WTC11 (cell line): ENCODE data around the gene MAP4. TPM values are rescaled to one million over a fixed set of nuclear protein-coding genes. Genes with fewer than 3 reads are reported as not detected.

Experiments used
- ATAC-seq: fragments of 200-7000 bp; cut with Tn5 transposase; 2 replicates; pipeline ENCODE4 v1.10.0; 2021; ENCODE audit warnings: mild to moderate bottlenecking, moderate library complexity
- CTCF ChIA-PET: fragments of 300-600 bp; sonication (Branson Sonifier 250); formaldehyde crosslinking; loops from one replicate; lab custom pipeline; 2021; ENCODE audit warnings: antibody characterized with exemption; lab: Charles Lee
- POLR2A ChIA-PET: fragments of 350-600 bp; sonication (Branson Sonifier 250); formaldehyde crosslinking; loops from one replicate; lab custom pipeline; 2021; ENCODE audit warnings: antibody characterized with exemption; lab: Charles Lee
- DNase-seq: peaks from one replicate; pipeline ENCODE4 v3.0.0; 2021; ENCODE audit warnings: low spot score
- H3K27ac Mint-ChIP-seq: 2 replicates; pipeline ENCODE4 v1.8.0; 2021; ENCODE audit warnings: mixed read lengths
- H3K27me3 Mint-ChIP-seq: 2 replicates; pipeline ENCODE4 v1.8.0; 2021; ENCODE audit warnings: low read depth, mild to moderate bottlenecking, moderate library complexity, mixed read lengths
- H3K36me3 Mint-ChIP-seq: 2 replicates; pipeline ENCODE4 v1.8.0; 2021; ENCODE audit warnings: mixed read lengths
- H3K4me1 Mint-ChIP-seq: 2 replicates; pipeline ENCODE4 v1.8.0; 2022; ENCODE audit warnings: mixed read lengths
- H3K4me3 Mint-ChIP-seq: 2 replicates; pipeline ENCODE4 v1.8.0; 2021; ENCODE audit warnings: mild to moderate bottlenecking, moderate library complexity, mixed read lengths
- H3K9me3 Mint-ChIP-seq: 2 replicates; pipeline ENCODE4 v1.8.0; 2021; ENCODE audit warnings: mixed read lengths
- CBFB ChIP-seq: sonication (generic); formaldehyde crosslinking; IDR thresholded peaks from 2 replicates; pipeline ENCODE4 v1.8.1; 2022; ENCODE audit warnings: mild to moderate bottlenecking, low read depth, missing genetic modification reagents
- CREM ChIP-seq: sonication (generic); formaldehyde crosslinking; IDR thresholded peaks from 2 replicates; pipeline ENCODE4 v1.8.1; 2022; ENCODE audit warnings: mild to moderate bottlenecking, missing genetic modification reagents, moderate library complexity
- ESRRA ChIP-seq: sonication (generic); formaldehyde crosslinking; IDR thresholded peaks from 2 replicates; pipeline ENCODE4 v1.8.1; 2022; ENCODE audit warnings: mild to moderate bottlenecking, missing genetic modification reagents, borderline replicate concordance
- GTF2I ChIP-seq: fragments of 250-450 bp; sonication (Bioruptor Pico); conservative IDR thresholded peaks from 2 replicates; pipeline ENCODE4 v1.4.0; 2021; ENCODE audit warnings: mild to moderate bottlenecking
- HMGA2 ChIP-seq: fragments of 250-450 bp; sonication (Bioruptor Pico); IDR thresholded peaks from 2 replicates; pipeline ENCODE4 v1.4.0; 2021; ENCODE audit warnings: mild to moderate bottlenecking, moderate library complexity
- NR2C2 ChIP-seq: sonication (generic); formaldehyde crosslinking; IDR thresholded peaks from 2 replicates; pipeline ENCODE4 v1.8.0; 2022; ENCODE audit warnings: mild to moderate bottlenecking, missing genetic modification reagents
- NR3C1 ChIP-seq: sonication (generic); formaldehyde crosslinking; conservative IDR thresholded peaks from 2 replicates; pipeline ENCODE4 v1.8.1; 2023; ENCODE audit warnings: low read depth, mild to moderate bottlenecking, missing genetic modification reagents
- PRRX2 ChIP-seq: fragments of 250-450 bp; sonication (Bioruptor Pico); IDR thresholded peaks from 2 replicates; pipeline ENCODE4 v1.8.0; 2021; ENCODE audit warnings: mild to moderate bottlenecking
- RELA ChIP-seq: sonication (generic); formaldehyde crosslinking; IDR thresholded peaks from 2 replicates; pipeline ENCODE4 v1.8.1; 2022; ENCODE audit warnings: missing genetic modification reagents, mild to moderate bottlenecking, borderline replicate concordance
- RORB ChIP-seq: fragments of 250-450 bp; sonication (Bioruptor Pico); IDR thresholded peaks from 2 replicates; pipeline ENCODE4 v1.9.0; 2021; ENCODE audit warnings: mild to moderate bottlenecking
- SMAD4 ChIP-seq: sonication (generic); formaldehyde crosslinking; IDR thresholded peaks from 2 replicates; pipeline ENCODE4 v1.8.0; 2022; ENCODE audit warnings: mild to moderate bottlenecking, missing genetic modification reagents
- SP1 ChIP-seq: sonication (generic); formaldehyde crosslinking; conservative IDR thresholded peaks from 2 replicates; pipeline ENCODE4 v1.8.1; 2022; ENCODE audit warnings: missing genetic modification reagents
- TCF7 ChIP-seq: sonication (generic); formaldehyde crosslinking; IDR thresholded peaks from 2 replicates; pipeline ENCODE4 v1.8.0; 2022; ENCODE audit warnings: mild to moderate bottlenecking, low read depth, missing genetic modification reagents, moderate library complexity
- TEAD1 ChIP-seq: sonication (generic); formaldehyde crosslinking; IDR thresholded peaks from 2 replicates; pipeline ENCODE4 v1.8.0; 2022; ENCODE audit warnings: mild to moderate bottlenecking, missing genetic modification reagents
- TP53 ChIP-seq: sonication (generic); formaldehyde crosslinking; IDR thresholded peaks from 2 replicates; pipeline ENCODE4 v1.8.1; 2023; ENCODE audit warnings: mild to moderate bottlenecking, missing genetic modification reagents
- ZNF232 ChIP-seq: sonication (generic); formaldehyde crosslinking; IDR thresholded peaks from 2 replicates; pipeline ENCODE4 v1.8.0; 2022; ENCODE audit warnings: mild to moderate bottlenecking, missing genetic modification reagents
- ZNF416 ChIP-seq: fragments of 250-450 bp; sonication (Bioruptor Pico); IDR thresholded peaks from 2 replicates; pipeline ENCODE4 v1.9.0; 2021; ENCODE audit warnings: mild to moderate bottlenecking, inconsistent platforms
- ZNF671 ChIP-seq: fragments of 250-450 bp; sonication (Bioruptor Pico); IDR thresholded peaks from 2 replicates; pipeline ENCODE4 v1.8.0; 2021; ENCODE audit warnings: mild to moderate bottlenecking
- total RNA-seq: library from RNA; stranded (reverse); gene quantifications from 3 replicates; pipeline ENCODE4 v1.2.3, GENCODE V29; 2021
- TF ChIP-seq, protein P1 (sequence below): sonication (generic); formaldehyde crosslinking; IDR thresholded peaks from 2 replicates; pipeline ENCODE4 v1.8.1; 2023; ENCODE audit warnings: mild to moderate bottlenecking, moderate library complexity, missing genetic modification reagents
- TF ChIP-seq, protein P2 (sequence below): sonication (generic); formaldehyde crosslinking; IDR thresholded peaks from 2 replicates; pipeline ENCODE4 v1.8.1; 2023; ENCODE audit warnings: mild to moderate bottlenecking, missing genetic modification reagents
- TF ChIP-seq, protein P3 (sequence below): sonication (generic); formaldehyde crosslinking; IDR thresholded peaks from 2 replicates; pipeline ENCODE4 v1.8.1; 2022; ENCODE audit warnings: mild to moderate bottlenecking, missing genetic modification reagents, moderate library complexity, borderline replicate concordance
- TF ChIP-seq, protein P4 (sequence below): sonication (generic); formaldehyde crosslinking; IDR thresholded peaks from 2 replicates; pipeline ENCODE4 v1.8.0; 2022; ENCODE audit warnings: mild to moderate bottlenecking, missing genetic modification reagents
- TF ChIP-seq, protein P5 (sequence below): sonication (generic); formaldehyde crosslinking; IDR thresholded peaks from 2 replicates; pipeline ENCODE4 v1.8.1; 2022; ENCODE audit warnings: low read depth, missing genetic modification reagents, borderline replicate concordance
- TF ChIP-seq, protein P6 (sequence below): sonication (generic); formaldehyde crosslinking; IDR thresholded peaks from 2 replicates; pipeline ENCODE4 v1.8.0; 2022; ENCODE audit warnings: mild to moderate bottlenecking, missing genetic modification reagents
- TF ChIP-seq, protein P7 (sequence below): fragments of 250-450 bp; sonication (Bioruptor Pico); IDR thresholded peaks from 2 replicates; pipeline ENCODE4 v1.9.0; 2021; ENCODE audit warnings: mild to moderate bottlenecking
- TF ChIP-seq, protein P8 (sequence below): sonication (generic); formaldehyde crosslinking; IDR thresholded peaks from 2 replicates; pipeline ENCODE4 v1.8.1; 2023; ENCODE audit warnings: mild to moderate bottlenecking, missing genetic modification reagents

The MAP4 gene
- total RNA-seq, 1 experiment from 2014 or later: 199 TPM

DNA sequence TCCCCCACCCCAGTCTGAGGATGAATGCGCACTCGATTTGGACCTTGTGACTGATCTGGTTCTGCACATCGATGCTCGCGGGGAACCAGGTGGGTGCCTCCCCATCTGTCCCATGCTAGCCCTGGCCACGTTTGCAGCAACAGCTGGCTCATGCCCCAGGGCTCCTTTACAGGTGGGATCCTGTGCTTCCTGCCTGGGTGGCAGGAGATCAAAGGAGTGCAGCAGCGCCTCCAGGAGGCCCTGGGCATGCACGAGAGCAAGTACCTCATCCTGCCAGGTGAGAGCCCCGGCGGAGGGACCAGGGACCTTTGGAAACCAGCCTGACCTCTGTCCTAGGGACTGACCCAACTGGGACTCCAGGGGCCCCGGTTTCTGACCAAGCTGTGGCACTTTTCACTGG is 169.0 kb downstream of the MAP4 start (continued):
- TF ChIP-seq HMGA2 (CRISPR knock-in tag) (no peak), TEAD1 (no peak), PRRX2 (no peak), ZNF416 (CRISPR knock-in tag) (no peak)
- TF ChIP-seq, protein P1, sequence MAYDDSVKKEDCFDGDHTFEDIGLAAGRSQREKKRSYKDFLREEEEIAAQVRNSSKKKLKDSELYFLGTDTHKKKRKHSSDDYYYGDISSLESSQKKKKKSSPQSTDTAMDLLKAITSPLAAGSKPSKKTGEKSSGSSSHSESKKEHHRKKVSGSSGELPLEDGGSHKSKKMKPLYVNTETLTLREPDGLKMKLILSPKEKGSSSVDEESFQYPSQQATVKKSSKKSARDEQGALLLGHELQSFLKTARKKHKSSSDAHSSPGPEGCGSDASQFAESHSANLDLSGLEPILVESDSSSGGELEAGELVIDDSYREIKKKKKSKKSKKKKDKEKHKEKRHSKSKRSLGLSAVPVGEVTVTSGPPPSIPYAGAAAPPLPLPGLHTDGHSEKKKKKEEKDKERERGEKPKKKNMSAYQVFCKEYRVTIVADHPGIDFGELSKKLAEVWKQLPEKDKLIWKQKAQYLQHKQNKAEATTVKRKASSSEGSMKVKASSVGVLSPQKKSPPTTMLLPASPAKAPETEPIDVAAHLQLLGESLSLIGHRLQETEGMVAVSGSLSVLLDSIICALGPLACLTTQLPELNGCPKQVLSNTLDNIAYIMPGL: no peak

DNA sequence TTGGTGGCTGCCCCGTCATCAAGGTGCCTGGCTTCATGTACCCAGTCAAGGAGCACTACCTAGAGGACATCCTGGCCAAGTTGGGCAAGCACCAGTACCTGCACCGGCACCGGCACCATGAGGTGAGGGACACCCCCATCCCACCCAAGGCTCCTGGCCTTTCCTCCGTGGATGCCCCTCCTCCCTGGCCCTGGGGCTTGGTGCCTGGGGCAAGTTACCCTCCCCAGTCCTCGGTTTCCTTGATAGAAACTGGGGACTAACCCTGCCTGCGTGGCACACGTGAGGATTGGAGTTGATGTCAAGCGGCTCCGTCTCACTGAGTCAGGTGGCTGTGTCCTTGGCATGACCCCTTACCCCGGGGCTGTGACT is 169.4 kb downstream of the MAP4 start:
- ATAC-seq: no peak

DNA sequence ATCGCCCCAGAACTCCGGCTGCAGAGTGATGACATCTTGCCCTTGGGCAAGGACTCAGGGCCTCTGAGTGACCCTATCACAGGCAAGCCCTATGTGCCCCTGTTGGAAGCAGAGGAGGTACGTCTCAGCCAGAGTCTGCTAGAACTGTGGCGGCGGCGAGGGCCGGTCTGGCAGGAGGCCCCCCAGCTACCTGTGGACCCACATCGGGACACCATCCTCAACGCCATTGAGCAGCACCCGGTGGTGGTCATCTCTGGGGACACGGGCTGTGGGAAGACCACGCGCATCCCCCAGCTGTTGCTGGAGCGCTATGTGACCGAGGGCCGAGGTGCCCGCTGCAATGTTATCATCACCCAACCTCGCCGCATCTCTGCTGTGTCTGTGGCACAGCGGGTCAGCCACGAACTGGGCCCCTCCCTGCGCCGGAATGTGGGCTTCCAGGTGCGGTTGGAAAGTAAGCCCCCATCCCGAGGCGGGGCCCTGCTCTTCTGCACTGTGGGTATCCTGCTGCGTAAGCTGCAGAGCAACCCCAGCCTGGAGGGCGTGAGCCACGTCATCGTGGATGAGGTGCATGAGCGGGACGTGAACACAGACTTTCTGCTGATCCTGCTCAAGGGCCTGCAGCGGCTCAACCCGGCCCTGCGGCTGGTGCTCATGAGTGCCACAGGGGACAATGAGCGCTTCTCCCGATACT is 169.9 kb downstream of the MAP4 start:
- Mint-ChIP-seq H3K27ac (no peak overlapping the region), H3K36me3 (peaks cover 77% of the 10 kb centered on the region), H3K4me3 (no peak overlapping the region), H3K4me1 (peaks cover 17% of the 10 kb centered on the region), H3K9me3 (no peaks in the 10 kb centered on the region), H3K27me3 (no peaks in the 10 kb centered on the region)
- no peak for ATAC-seq
- POLR2A ChIA-PET: no interaction called here
- CTCF ChIA-PET: interaction anchor here (0.5 to 2.2 kb wide), 2 partner anchors 9 to 462 kb away, joined by 4 to 6 read pairs; no protein-coding TSS in a partner anchor
- DNase-seq: no peak
- TF ChIP-seq NR3C1 (CRISPR knock-in tag): no peak
- TF ChIP-seq ZNF232 (CRISPR knock-in tag): no peak
- TF ChIP-seq TEAD1: no peak
- TF ChIP-seq, protein P2, sequence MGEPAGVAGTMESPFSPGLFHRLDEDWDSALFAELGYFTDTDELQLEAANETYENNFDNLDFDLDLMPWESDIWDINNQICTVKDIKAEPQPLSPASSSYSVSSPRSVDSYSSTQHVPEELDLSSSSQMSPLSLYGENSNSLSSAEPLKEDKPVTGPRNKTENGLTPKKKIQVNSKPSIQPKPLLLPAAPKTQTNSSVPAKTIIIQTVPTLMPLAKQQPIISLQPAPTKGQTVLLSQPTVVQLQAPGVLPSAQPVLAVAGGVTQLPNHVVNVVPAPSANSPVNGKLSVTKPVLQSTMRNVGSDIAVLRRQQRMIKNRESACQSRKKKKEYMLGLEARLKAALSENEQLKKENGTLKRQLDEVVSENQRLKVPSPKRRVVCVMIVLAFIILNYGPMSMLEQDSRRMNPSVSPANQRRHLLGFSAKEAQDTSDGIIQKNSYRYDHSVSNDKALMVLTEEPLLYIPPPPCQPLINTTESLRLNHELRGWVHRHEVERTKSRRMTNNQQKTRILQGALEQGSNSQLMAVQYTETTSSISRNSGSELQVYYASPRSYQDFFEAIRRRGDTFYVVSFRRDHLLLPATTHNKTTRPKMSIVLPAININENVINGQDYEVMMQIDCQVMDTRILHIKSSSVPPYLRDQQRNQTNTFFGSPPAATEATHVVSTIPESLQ (CRISPR knock-in tag): no peak
- no peak for TF ChIP-seq TCF7
- TF ChIP-seq ZNF416 (CRISPR knock-in tag): no peak
- TF ChIP-seq, protein P3, sequence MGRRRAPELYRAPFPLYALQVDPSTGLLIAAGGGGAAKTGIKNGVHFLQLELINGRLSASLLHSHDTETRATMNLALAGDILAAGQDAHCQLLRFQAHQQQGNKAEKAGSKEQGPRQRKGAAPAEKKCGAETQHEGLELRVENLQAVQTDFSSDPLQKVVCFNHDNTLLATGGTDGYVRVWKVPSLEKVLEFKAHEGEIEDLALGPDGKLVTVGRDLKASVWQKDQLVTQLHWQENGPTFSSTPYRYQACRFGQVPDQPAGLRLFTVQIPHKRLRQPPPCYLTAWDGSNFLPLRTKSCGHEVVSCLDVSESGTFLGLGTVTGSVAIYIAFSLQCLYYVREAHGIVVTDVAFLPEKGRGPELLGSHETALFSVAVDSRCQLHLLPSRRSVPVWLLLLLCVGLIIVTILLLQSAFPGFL (CRISPR knock-in tag): no peak
- TF ChIP-seq, protein P4, sequence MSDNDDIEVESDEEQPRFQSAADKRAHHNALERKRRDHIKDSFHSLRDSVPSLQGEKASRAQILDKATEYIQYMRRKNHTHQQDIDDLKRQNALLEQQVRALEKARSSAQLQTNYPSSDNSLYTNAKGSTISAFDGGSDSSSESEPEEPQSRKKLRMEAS (CRISPR knock-in tag): no peak
- TF ChIP-seq RORB (CRISPR knock-in tag): no peak
- no peak for TF ChIP-seq NR2C2
- TF ChIP-seq, protein P5, sequence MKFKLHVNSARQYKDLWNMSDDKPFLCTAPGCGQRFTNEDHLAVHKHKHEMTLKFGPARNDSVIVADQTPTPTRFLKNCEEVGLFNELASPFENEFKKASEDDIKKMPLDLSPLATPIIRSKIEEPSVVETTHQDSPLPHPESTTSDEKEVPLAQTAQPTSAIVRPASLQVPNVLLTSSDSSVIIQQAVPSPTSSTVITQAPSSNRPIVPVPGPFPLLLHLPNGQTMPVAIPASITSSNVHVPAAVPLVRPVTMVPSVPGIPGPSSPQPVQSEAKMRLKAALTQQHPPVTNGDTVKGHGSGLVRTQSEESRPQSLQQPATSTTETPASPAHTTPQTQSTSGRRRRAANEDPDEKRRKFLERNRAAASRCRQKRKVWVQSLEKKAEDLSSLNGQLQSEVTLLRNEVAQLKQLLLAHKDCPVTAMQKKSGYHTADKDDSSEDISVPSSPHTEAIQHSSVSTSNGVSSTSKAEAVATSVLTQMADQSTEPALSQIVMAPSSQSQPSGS (CRISPR knock-in tag): no peak
- TF ChIP-seq SMAD4 (CRISPR knock-in tag): no peak
- TF ChIP-seq GTF2I (CRISPR knock-in tag): no peak
- no peak for TF ChIP-seq ZNF671 (CRISPR knock-in tag)
- TF ChIP-seq, protein P6, sequence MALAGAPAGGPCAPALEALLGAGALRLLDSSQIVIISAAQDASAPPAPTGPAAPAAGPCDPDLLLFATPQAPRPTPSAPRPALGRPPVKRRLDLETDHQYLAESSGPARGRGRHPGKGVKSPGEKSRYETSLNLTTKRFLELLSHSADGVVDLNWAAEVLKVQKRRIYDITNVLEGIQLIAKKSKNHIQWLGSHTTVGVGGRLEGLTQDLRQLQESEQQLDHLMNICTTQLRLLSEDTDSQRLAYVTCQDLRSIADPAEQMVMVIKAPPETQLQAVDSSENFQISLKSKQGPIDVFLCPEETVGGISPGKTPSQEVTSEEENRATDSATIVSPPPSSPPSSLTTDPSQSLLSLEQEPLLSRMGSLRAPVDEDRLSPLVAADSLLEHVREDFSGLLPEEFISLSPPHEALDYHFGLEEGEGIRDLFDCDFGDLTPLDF (CRISPR knock-in tag): no peak
- TF ChIP-seq, protein P7, sequence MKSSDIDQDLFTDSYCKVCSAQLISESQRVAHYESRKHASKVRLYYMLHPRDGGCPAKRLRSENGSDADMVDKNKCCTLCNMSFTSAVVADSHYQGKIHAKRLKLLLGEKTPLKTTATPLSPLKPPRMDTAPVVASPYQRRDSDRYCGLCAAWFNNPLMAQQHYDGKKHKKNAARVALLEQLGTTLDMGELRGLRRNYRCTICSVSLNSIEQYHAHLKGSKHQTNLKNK (CRISPR knock-in tag): no peak
- TF ChIP-seq RELA (CRISPR knock-in tag): no peak

More for the DNA sequence above, 169.4 kb downstream of the MAP4 start:
- Mint-ChIP-seq H3K4me1 (peaks cover 12% of the 10 kb centered on the region), H3K36me3 (peaks cover 71% of the 10 kb centered on the region), H3K9me3 (no peaks in the 10 kb centered on the region), H3K27me3 (no peaks in the 10 kb centered on the region), H3K4me3 (no peak overlapping the region), H3K27ac (no peak overlapping the region; the same call in 1 of the 2 replicates)
- ChIA-PET CTCF (interaction anchor here (1.0 to 2.2 kb wide), 2 partner anchors 9 to 304 kb away, joined by 4 to 6 read pairs; no protein-coding TSS in a partner anchor), POLR2A (no interaction called here)
- TF ChIP-seq TP53 (CRISPR knock-in tag): no peak
- TF ChIP-seq CREM: no peak
- no peak for TF ChIP-seq CBFB (CRISPR knock-in tag)
- no peak for TF ChIP-seq SP1 (CRISPR knock-in tag)
- TF ChIP-seq, protein P8, sequence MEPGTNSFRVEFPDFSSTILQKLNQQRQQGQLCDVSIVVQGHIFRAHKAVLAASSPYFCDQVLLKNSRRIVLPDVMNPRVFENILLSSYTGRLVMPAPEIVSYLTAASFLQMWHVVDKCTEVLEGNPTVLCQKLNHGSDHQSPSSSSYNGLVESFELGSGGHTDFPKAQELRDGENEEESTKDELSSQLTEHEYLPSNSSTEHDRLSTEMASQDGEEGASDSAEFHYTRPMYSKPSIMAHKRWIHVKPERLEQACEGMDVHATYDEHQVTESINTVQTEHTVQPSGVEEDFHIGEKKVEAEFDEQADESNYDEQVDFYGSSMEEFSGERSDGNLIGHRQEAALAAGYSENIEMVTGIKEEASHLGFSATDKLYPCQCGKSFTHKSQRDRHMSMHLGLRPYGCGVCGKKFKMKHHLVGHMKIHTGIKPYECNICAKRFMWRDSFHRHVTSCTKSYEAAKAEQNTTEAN (CRISPR knock-in tag): no peak
- no peak for TF ChIP-seq ESRRA (CRISPR knock-in tag)
- TF ChIP-seq RORB (CRISPR knock-in tag): no peak
- no peak for DNase-seq
